PC-3 (cell line): ENCODE data around the gene ADGRL3. TPM values are rescaled to one million over a fixed set of nuclear protein-coding genes. Genes with fewer than 3 reads are reported as not detected.

Source experiments
- ATAC-seq: fragments of 200-7000 bp; cut with Tn5 transposase; 2 replicates; pipeline ENCODE4 v1.9.1; 2020; ENCODE audit warnings: mild to moderate bottlenecking, moderate library complexity
- BruUV-seq: library from RNA; stranded (reverse); fragments of 400-500 nt; replicated peaks from 2 replicates; lab custom pipeline; 2021; lab: Mats Ljungman, UMichigan
- CTCF ChIA-PET: fragments of 300-600 bp; sonication (Branson Sonifier 250); formaldehyde crosslinking; loops from one replicate; lab custom pipeline; 2022; ENCODE audit warnings: antibody characterized with exemption; lab: Charles Lee
- POLR2A ChIA-PET: fragments of 300-600 bp; sonication (Branson Sonifier 250); formaldehyde crosslinking; loops from one replicate; lab custom pipeline; 2022; ENCODE audit warnings: antibody characterized with exemption; ENCODE audit not compliant: unreplicated experiment; lab: Charles Lee
- DNase-seq: peaks from one replicate; pipeline ENCODE4 v3.0.0-alpha.2; 2015
- H2AFZ ChIP-seq: fragments of 300-600 bp; sonication (generic); 2 replicates; pipeline ENCODE4 v1.6.0; 2016; ENCODE audit warnings: antibody characterized with exemption, low read length
- H3F3A ChIP-seq: fragments of 300-600 bp; sonication (generic); one replicate; pipeline ENCODE4 v1.6.0; 2017; ENCODE audit warnings: antibody characterized with exemption, low read length, control low read depth, mild to moderate bottlenecking; ENCODE audit not compliant: unreplicated experiment
- H3K27ac ChIP-seq: fragments of 300-600 bp; sonication (generic); 2 replicates; pipeline ENCODE4 v1.5.1; 2016; ENCODE audit warnings: mild to moderate bottlenecking, low read length
- H3K27me3 ChIP-seq: fragments of 300-600 bp; sonication (generic); 2 replicates; pipeline ENCODE4 v1.6.1; 2016; ENCODE audit warnings: low read length, mixed read lengths
- H3K36me3 ChIP-seq: fragments of 300-600 bp; sonication (generic); 2 replicates; pipeline ENCODE4 v1.6.1; 2016; ENCODE audit warnings: low read depth, mixed run types, low read length, mixed read lengths
- H3K4me1 ChIP-seq: fragments of 300-600 bp; sonication (generic); 2 replicates; pipeline ENCODE4 v1.5.1; 2016; ENCODE audit warnings: low read length; ENCODE audit not compliant: insufficient read depth
- H3K4me2 ChIP-seq: fragments of 300-600 bp; sonication (generic); 2 replicates; pipeline ENCODE4 v1.6.0; 2016; ENCODE audit warnings: low read length
- H3K4me3 ChIP-seq: fragments of 300-600 bp; sonication (generic); 2 replicates; pipeline ENCODE4 v1.5.1; 2016; ENCODE audit warnings: mild to moderate bottlenecking, low read length, mixed read lengths
- H3K79me2 ChIP-seq: fragments of 300-600 bp; sonication (generic); 2 replicates; pipeline ENCODE4 v1.6.1; 2017; ENCODE audit warnings: low read length, mixed read lengths
- H3K9ac ChIP-seq: fragments of 300-600 bp; sonication (generic); 2 replicates; pipeline ENCODE4 v1.6.0; 2016; ENCODE audit warnings: mild to moderate bottlenecking, low read length
- H3K9me2 ChIP-seq: fragments of 300-600 bp; sonication (generic); replicated peaks from 2 replicates; pipeline ENCODE4 v1.6.1; 2016; ENCODE audit warnings: mixed run types, low read length, mixed read lengths
- H3K9me3 ChIP-seq: fragments of 300-600 bp; sonication (generic); 2 replicates; pipeline ENCODE4 v1.6.1; 2016; ENCODE audit warnings: low read length, mixed read lengths
- H4K20me1 ChIP-seq: fragments of 300-600 bp; sonication (generic); 2 replicates; pipeline ENCODE4 v1.6.1; 2016; ENCODE audit warnings: low read length, mixed read lengths
- EZH2 ChIP-seq: fragments of 300-600 bp; sonication (generic); IDR thresholded peaks from one replicate; pipeline ENCODE4 v1.6.1; 2017; ENCODE audit warnings: antibody characterized with exemption, mild to moderate bottlenecking, low read length; ENCODE audit not compliant: unreplicated experiment
- EZH2phosphoT487 ChIP-seq: fragments of 300-600 bp; sonication (generic); IDR thresholded peaks from 2 replicates; pipeline ENCODE4 v1.6.1; 2018; ENCODE audit warnings: mild to moderate bottlenecking, antibody characterized with exemption, low read length, borderline replicate concordance
- intact Hi-C: fragments of 100-400 bp; cut with micrococcal nuclease; formaldehyde crosslinking; loops from 2 replicates; pipeline ENCODE4 v1.9.0; 2023
- total RNA-seq: library from RNA; depleted of rRNA; stranded (reverse); fragments of >200 nt; gene quantifications from 2 replicates; pipeline ENCODE4 v1.2.3, GENCODE V29; 2014
- TF ChIP-seq, protein P1 (sequence below): fragments of 300-600 bp; sonication (generic); conservative IDR thresholded peaks from 2 replicates; pipeline ENCODE4 v1.5.1; 2017; ENCODE audit warnings: antibody characterized with exemption, low read depth, mild to moderate bottlenecking, low read length

Gene ADGRL3
- total RNA-seq, 1 experiment from 2014 or later = 0.66 TPM

DNA sequence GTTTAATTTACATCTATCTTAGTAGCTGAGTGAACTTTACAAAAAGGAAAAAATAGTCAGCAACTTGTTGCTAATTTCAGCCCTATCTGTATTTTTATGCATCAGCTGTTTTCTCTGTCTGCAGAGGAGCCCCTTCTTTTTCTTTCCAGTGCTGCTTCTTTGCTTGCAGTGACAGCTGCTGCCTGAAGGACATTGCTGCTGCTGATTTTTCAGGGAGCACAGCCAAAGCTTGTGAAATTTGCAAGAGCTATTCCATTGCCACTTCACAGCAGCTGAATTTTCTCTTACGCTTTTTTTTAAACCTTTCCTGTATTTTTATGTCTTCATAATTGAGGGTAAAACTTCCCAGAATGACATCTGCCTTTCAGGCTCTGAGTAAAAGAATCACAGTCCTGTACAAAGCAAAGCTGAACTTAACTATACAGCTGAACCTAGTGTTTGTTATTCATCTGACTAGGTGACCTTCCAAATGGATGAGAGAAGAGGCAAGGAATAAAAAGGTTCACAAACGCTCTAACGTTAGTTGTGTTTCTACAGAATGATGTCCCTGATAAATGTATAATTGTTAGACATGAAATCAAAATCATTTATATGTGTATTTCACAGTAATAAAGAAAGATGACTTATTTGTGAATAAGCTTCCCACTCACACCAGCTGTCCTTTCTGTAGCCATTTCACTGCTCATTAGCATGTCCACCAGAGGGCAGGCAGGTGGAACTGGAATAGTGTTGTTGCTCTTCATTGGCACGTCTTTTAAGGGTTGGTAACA lies 541.4 kb downstream of the ADGRL3 start:
- TF ChIP-seq, protein P1, sequence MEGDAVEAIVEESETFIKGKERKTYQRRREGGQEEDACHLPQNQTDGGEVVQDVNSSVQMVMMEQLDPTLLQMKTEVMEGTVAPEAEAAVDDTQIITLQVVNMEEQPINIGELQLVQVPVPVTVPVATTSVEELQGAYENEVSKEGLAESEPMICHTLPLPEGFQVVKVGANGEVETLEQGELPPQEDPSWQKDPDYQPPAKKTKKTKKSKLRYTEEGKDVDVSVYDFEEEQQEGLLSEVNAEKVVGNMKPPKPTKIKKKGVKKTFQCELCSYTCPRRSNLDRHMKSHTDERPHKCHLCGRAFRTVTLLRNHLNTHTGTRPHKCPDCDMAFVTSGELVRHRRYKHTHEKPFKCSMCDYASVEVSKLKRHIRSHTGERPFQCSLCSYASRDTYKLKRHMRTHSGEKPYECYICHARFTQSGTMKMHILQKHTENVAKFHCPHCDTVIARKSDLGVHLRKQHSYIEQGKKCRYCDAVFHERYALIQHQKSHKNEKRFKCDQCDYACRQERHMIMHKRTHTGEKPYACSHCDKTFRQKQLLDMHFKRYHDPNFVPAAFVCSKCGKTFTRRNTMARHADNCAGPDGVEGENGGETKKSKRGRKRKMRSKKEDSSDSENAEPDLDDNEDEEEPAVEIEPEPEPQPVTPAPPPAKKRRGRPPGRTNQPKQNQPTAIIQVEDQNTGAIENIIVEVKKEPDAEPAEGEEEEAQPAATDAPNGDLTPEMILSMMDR = peak; percentile 93
- TF ChIP-seq EZH2phosphoT487 (no peak), EZH2 (no peak)
- H3K27me3 ChIP-seq = no peaks in the 10 kb centered on the region
- no peaks in the 10 kb centered on the region for H3K36me3 ChIP-seq
- H3K4me2 ChIP-seq = no peak overlapping the region
- no peaks in the 10 kb centered on the region for H3K9me3 ChIP-seq
- DNase-seq (peak; percentile 75), ATAC-seq (peak; percentile 81)
- no peaks in the 10 kb centered on the region for H3F3A ChIP-seq
- ChIA-PET CTCF (interaction anchor here (0.6 to 1.4 kb wide), 7 partner anchors 41 to 968 kb away, joined by 3 to 13 read pairs (median 3); no protein-coding TSS in a partner anchor), POLR2A (no interaction called here)
- no peaks in the 10 kb centered on the region for H3K9me2 ChIP-seq
- no peaks in the 10 kb centered on the region for H4K20me1 ChIP-seq
- H2AFZ ChIP-seq = no peak overlapping the region
- H3K79me2 ChIP-seq = no peaks in the 10 kb centered on the region
- BruUV-seq = no TSS peak
- H3K4me3 ChIP-seq = no peak overlapping the region
- no peak overlapping the region for H3K9ac ChIP-seq
- intact Hi-C loops = loop anchor here (1.0 to 10.0 kb wide), 3 partner anchors 183 to 967 kb away; no protein-coding TSS in a partner anchor
- H3K27ac ChIP-seq = no peak overlapping the region
- H3K4me1 ChIP-seq = no peaks in the 10 kb centered on the region

DNA sequence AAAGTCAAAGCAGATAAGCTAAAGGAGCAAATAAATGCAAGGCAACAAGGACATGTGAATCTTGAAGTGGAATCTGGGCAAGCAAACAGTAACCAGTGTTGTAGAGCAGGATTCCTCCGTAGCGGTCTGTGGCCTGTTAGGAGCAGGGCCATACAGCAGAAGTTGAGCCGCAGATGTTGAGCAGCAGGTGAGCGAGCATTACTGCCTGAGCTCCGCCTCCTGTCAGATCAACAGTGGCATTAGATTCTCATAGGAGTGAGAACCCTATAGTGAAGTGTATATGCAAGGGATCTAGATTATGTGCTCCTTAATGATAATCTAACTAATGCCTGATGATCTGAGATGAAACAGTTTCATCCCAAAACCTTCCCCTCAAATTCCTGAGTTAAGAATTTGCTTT lies 550.7 kb downstream of the ADGRL3 start:
- H3K27ac ChIP-seq = no peak overlapping the region
- ATAC-seq (no peak), DNase-seq (no peak)
- H2AFZ ChIP-seq = no peak overlapping the region
- TF ChIP-seq, protein P1 = no peak
- no peak for TF ChIP-seq EZH2phosphoT487
- no peak for TF ChIP-seq EZH2
- H3F3A ChIP-seq = no peaks in the 10 kb centered on the region
- H3K9ac ChIP-seq = no peak overlapping the region
- intact Hi-C loops = no loop called here
- H3K27me3 ChIP-seq = no peaks in the 10 kb centered on the region
- H3K36me3 ChIP-seq = no peaks in the 10 kb centered on the region
- H3K79me2 ChIP-seq = no peaks in the 10 kb centered on the region
- H3K9me3 ChIP-seq = no peaks in the 10 kb centered on the region
- no peak overlapping the region for H3K4me3 ChIP-seq
- H3K9me2 ChIP-seq = no peaks in the 10 kb centered on the region
- ChIA-PET CTCF (no interaction called here), POLR2A (no interaction called here)
- H4K20me1 ChIP-seq = no peaks in the 10 kb centered on the region
- H3K4me1 ChIP-seq = no peaks in the 10 kb centered on the region
- H3K4me2 ChIP-seq = no peak overlapping the region
- BruUV-seq = no TSS peak

DNA sequence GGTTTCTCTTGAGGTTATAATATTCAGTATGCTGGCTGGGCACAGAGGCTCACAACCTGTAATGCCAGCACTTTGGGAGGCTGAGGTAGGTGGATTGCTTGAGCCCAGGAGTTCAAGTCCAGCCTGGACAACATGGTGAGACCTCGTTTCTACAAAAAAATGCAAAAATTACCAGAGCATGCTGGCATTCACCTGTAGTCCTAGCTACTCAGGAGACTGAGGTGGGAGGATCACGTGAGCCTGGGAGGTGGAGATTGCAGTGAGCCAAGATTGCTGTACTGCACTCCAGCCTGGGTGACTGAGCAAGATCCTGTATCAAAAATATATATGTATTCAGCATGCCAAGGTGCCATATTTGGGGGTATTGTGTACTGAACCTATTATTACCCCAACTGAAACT lies 552.5 kb downstream of the ADGRL3 start:
- Histone ChIP-seq H3K27ac (no peak overlapping the region), H2AFZ (no peak overlapping the region), H3K79me2 (no peaks in the 10 kb centered on the region), H3K4me2 (no peak overlapping the region), H3K27me3 (no peaks in the 10 kb centered on the region), H3K9me2 (no peaks in the 10 kb centered on the region), H3F3A (no peaks in the 10 kb centered on the region), H3K9ac (no peak overlapping the region), H4K20me1 (no peaks in the 10 kb centered on the region), H3K36me3 (no peaks in the 10 kb centered on the region), H3K4me3 (no peak overlapping the region), H3K9me3 (no peaks in the 10 kb centered on the region), H3K4me1 (no peaks in the 10 kb centered on the region)
- CTCF ChIA-PET = no interaction called here
- TF ChIP-seq, protein P1 = no peak
- no peak for TF ChIP-seq EZH2
- DNase-seq = no peak
- intact Hi-C loops = no loop called here
- no peak for ATAC-seq
- BruUV-seq = no TSS peak
- POLR2A ChIA-PET = no interaction called here
